BE2C (cell line): Measurements from ENCODE around the gene SLC47A1.

Experiments used
- DNase-seq: peaks from one replicate; pipeline ENCODE4 v3.0.0-alpha.2; 2020
- H3K27me3 ChIP-seq: fragments of 250-450 bp; sonication (Bioruptor Pico); 2 replicates; pipeline ENCODE4 v1.5.1; 2020; ENCODE audit warnings: mild to moderate bottlenecking
- H3K36me3 ChIP-seq: fragments of 250-450 bp; sonication (Bioruptor Pico); 2 replicates; pipeline ENCODE4 v1.5.1; 2020; ENCODE audit warnings: mild to moderate bottlenecking
- H3K4me1 ChIP-seq: fragments of 250-450 bp; sonication (Bioruptor Pico); 2 replicates; pipeline ENCODE4 v1.5.1; 2020
- H3K4me3 ChIP-seq: 2 replicates; pipeline ENCODE4 v1.5.1; 2011; ENCODE audit warnings: low read depth, low read length
- H3K9me3 ChIP-seq: fragments of 250-450 bp; sonication (Bioruptor Pico); 2 replicates; pipeline ENCODE4 v1.5.1; 2020
- TF ChIP-seq, protein P1 (sequence below): IDR thresholded peaks from 2 replicates; pipeline ENCODE4 v1.5.1; 2012; ENCODE audit warnings: mild to moderate bottlenecking, low read depth, low read length

The SLC47A1 gene

DNA sequence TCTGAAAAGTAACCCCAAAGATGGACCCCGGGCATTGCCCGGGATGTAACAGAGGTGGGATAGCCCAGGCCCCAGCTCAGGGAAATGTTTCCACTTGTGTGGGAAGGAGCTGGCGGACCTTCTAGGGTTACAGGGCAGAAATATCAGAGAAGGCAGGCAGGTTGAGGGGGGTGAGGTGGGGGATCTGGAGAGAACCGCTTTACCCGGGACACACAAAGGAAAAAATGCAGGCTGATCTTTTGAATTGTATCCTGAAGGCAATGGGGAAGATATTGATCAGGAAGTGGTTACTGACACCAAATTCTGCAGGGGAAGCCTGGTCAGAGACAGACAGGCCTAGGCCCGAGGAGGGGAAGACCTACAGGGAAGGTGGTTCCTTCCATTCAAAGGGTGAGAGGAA, 3.5 kb downstream of the SLC47A1 start:
- Histone ChIP-seq H3K27me3 (peaks cover 19% of the 10 kb centered on the region), H3K9me3 (no peaks in the 10 kb centered on the region), H3K36me3 (no peaks in the 10 kb centered on the region), H3K4me3 (no peak overlapping the region), H3K4me1 (no peaks in the 10 kb centered on the region)
- TF ChIP-seq, protein P1, sequence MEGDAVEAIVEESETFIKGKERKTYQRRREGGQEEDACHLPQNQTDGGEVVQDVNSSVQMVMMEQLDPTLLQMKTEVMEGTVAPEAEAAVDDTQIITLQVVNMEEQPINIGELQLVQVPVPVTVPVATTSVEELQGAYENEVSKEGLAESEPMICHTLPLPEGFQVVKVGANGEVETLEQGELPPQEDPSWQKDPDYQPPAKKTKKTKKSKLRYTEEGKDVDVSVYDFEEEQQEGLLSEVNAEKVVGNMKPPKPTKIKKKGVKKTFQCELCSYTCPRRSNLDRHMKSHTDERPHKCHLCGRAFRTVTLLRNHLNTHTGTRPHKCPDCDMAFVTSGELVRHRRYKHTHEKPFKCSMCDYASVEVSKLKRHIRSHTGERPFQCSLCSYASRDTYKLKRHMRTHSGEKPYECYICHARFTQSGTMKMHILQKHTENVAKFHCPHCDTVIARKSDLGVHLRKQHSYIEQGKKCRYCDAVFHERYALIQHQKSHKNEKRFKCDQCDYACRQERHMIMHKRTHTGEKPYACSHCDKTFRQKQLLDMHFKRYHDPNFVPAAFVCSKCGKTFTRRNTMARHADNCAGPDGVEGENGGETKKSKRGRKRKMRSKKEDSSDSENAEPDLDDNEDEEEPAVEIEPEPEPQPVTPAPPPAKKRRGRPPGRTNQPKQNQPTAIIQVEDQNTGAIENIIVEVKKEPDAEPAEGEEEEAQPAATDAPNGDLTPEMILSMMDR, result no peak
- DNase-seq, result no peak

DNA sequence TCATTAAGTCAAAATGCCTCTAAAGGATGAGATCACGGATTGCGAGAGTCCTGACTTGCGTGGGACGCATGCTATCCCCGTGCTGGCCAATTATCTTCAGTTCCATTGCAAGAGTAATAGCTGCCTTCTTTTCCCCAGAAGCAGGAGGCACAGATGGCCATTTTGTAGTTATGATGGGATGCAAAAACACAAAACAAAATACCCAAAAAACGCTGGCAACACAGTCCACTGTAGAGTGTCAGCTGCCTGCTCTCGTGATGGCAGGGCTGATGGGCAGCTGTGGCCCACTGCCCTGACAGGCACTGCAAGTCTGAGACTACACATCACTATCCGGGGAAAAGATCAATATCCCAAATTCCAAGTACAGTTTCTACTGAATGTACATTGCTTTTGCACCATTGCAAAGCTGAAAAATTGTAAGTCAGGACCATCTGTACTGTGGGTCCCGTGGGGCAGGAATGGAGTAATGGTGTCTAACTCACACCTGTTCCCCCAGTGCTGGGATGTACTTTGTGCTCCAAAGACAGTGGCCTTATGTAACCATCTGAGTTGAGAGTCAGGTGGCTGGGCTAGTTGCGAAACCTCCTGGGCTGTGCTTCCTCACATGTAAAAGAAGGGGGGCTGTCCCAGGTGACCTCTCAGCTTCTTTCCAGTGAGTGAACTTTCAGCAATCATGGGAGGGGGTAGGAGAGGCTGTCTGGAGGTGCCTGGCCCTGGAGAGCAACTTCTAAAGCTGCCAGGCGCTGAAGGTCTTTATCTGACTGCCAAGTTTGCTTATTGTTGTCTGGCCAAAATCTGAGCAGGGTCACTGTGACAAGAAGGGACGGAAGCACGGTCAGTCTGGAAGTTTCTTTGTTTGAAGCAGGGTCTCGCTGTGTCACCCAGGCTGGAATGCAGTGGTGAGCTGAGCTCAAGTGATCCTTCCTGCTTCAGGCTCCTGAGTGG, 4.7 kb downstream of the SLC47A1 start:
- Histone ChIP-seq H3K36me3 (no peaks in the 10 kb centered on the region), H3K4me3 (no peak overlapping the region), H3K4me1 (no peaks in the 10 kb centered on the region), H3K27me3 (peaks cover 15% of the 10 kb centered on the region), H3K9me3 (no peaks in the 10 kb centered on the region)
- no peak for DNase-seq
- TF ChIP-seq, protein P1, result no peak

DNA sequence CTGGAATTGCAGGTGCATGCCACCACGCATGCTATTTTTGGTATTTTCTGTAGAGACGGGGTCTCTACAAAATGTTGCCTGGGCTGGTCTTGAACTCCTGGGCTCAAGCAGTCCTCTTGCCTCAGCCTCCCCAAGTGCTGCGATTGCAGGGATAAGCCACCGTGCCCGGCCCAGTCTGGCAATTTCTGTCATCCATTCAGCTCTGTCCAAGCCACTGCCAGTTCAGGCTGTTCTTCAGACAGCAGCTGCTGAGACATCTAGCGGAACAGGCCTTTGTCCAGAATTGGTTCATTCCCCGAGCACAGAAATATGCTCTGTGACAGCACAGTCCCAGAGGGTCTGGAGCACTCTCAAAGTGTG, 5.4 kb downstream of the SLC47A1 start:
- peaks cover 9% of the 10 kb centered on the region for H3K27me3 ChIP-seq
- TF ChIP-seq, protein P1, result no peak
- H3K36me3 ChIP-seq, result no peaks in the 10 kb centered on the region
- H3K4me1 ChIP-seq, result no peaks in the 10 kb centered on the region
- DNase-seq, result no peak
- H3K4me3 ChIP-seq, result no peak overlapping the region
- H3K9me3 ChIP-seq, result no peaks in the 10 kb centered on the region

DNA sequence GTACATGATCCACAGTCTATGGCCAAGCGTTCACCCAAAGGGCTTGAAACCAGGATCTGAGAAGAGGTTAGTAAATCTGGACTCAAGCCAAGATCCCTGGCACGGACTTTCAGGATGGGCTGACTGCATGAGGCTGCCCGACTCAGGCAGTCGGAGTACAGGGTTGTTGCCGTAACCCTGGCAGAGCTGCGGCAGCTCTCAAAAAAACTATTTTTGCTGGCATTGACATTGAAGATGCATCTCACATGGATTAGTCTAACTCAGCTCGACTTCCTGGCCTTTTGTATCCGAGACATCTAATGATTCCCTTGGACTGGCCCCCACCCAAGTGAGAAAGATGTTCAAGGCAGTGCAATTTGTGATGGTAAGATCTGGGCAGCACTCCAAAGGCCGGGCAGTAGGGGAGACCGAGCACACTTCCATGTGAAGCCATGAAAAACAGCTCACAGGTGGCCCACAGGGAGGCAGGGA, 6.2 kb downstream of the SLC47A1 start:
- H3K36me3 ChIP-seq, result no peaks in the 10 kb centered on the region
- no peak overlapping the region for H3K4me3 ChIP-seq
- H3K9me3 ChIP-seq, result no peaks in the 10 kb centered on the region
- peaks cover under 1% of the 10 kb centered on the region; the same call in 1 of the 2 replicates for H3K27me3 ChIP-seq
- TF ChIP-seq, protein P1, result no peak
- H3K4me1 ChIP-seq, result no peaks in the 10 kb centered on the region
- no peak for DNase-seq

DNA sequence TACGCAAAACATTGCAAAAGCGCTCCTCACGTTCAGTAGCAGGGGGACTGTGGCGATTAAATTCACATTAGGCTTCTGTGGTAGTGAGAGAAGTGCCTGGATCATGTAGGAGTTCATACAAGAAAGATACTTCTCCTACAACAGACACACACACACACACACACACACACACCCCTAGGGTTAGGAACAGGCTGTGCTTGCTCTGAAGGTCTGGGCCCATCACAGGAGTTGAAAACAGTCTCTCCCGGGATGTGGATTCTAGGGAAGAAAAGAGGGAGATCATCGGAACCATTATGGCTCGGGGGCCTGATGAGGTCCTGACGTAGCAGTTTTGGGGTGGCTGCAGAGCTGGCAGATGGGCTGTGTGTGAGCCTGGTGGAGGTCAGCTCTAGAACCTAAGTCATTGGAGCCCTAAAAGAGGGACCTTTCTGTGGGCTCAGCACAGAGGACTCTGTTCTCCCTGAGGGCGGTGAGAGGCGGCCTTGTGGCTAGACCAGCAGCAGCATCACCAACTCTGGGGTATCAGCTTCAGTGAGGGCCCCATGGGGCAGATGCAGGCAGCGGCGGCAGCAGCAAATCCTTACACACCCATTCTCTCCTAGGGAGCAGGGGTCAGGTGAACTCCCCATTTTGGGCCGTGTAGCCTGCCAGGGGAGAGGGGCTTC, 7.2 kb downstream of the SLC47A1 start:
- Histone ChIP-seq H3K4me3 (no peak overlapping the region), H3K4me1 (no peaks in the 10 kb centered on the region), H3K36me3 (no peaks in the 10 kb centered on the region), H3K9me3 (no peaks in the 10 kb centered on the region), H3K27me3 (no peaks in the 10 kb centered on the region)
- no peak for DNase-seq
- TF ChIP-seq, protein P1, result no peak

DNA sequence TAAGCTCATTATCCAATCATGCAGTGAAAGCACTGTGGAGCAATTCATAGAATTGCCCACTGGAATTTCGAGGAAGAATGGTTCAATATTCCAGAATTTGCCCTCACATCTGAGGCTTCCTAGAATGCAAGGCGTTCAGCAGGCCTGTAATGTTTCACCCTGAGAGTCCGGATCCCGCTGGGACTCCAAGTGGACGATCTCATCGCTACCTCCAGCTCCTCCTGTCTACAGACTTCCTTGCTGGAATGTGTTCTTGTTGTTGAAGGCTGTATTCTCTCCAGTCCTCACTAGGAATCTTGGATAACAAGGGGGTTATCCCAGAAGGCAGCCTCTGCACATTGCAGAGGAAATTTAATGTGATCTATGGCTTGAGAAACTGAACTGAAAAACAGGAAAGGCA, 7.8 kb downstream of the SLC47A1 start:
- no peak for DNase-seq
- no peaks in the 10 kb centered on the region for H3K4me1 ChIP-seq
- TF ChIP-seq, protein P1, result no peak

More for the DNA sequence above, 7.8 kb downstream of the SLC47A1 start:
- no peaks in the 10 kb centered on the region for H3K36me3 ChIP-seq
- H3K4me3 ChIP-seq, result no peak overlapping the region
- no peaks in the 10 kb centered on the region for H3K27me3 ChIP-seq
- no peaks in the 10 kb centered on the region for H3K9me3 ChIP-seq
